IMR-90 (cell line): ENCODE results near the gene SP2. TPM values are rescaled to one million over a fixed set of nuclear protein-coding genes. Genes with fewer than 3 reads are reported as not detected.

Source experiments
- ATAC-seq: fragments of 200-7000 bp; cut with Tn5 transposase; 2 replicates; pipeline ENCODE4 v1.9.1; 2020; ENCODE audit warnings: low read depth, mild to moderate bottlenecking, moderate library complexity
- BruUV-seq: library from RNA; stranded (reverse); fragments of 400-500 nt; replicated peaks from 2 replicates; lab custom pipeline; 2021; lab: Mats Ljungman, UMichigan
- CTCF ChIA-PET: fragments of 300-600 bp; formaldehyde crosslinking; extraction: SDS; loops from one replicate; lab custom pipeline; 2021; ENCODE audit warnings: antibody characterized with exemption; lab: Yijun Ruan, JAX
- POLR2A ChIA-PET: fragments of 300-600 bp; sonication (Branson Sonifier 250); formaldehyde crosslinking; loops from one replicate; lab custom pipeline; 2022; ENCODE audit warnings: antibody characterized with exemption; ENCODE audit not compliant: unreplicated experiment; lab: Charles Lee
- DNase-seq: peaks from one replicate; pipeline ENCODE4 v3.0.0; 2013
- H2AFZ ChIP-seq: replicated peaks from 2 replicates; pipeline ENCODE3; 2013; ENCODE audit warnings: low read length, mild to moderate bottlenecking; ENCODE audit not compliant: poor library complexity
- H2AK5ac ChIP-seq: 2 replicates; pipeline ENCODE4 v1.6.1; 2013; ENCODE audit warnings: low read depth, low read length, inconsistent platforms
- H2AK9ac ChIP-seq: replicated peaks from 2 replicates; pipeline ENCODE3; 2013; ENCODE audit warnings: mild to moderate bottlenecking, low read depth, low read length, moderate library complexity; ENCODE audit not compliant: poor library complexity
- H2BK120ac ChIP-seq: 2 replicates; pipeline ENCODE4 v1.6.1; 2013; ENCODE audit warnings: low read depth, low read length, inconsistent platforms
- H2BK15ac ChIP-seq: 3 replicates; pipeline ENCODE4 v1.6.1; 2013; ENCODE audit warnings: low read depth, low read length, inconsistent platforms
- H2BK20ac ChIP-seq: 2 replicates; pipeline ENCODE4 v1.6.1; 2013; ENCODE audit warnings: low read depth, mild to moderate bottlenecking, inconsistent platforms, low read length, moderate library complexity
- H2BK5ac ChIP-seq: 2 replicates; pipeline ENCODE4 v1.6.1; 2013; ENCODE audit warnings: mild to moderate bottlenecking, low read depth, low read length, inconsistent platforms; ENCODE audit not compliant: poor library complexity, severe bottlenecking
- H3K14ac ChIP-seq: replicated peaks from 2 replicates; pipeline ENCODE4 v1.6.1; 2013; ENCODE audit warnings: low read depth, low read length, inconsistent platforms
- H3K18ac ChIP-seq: 2 replicates; pipeline ENCODE4 v1.6.1; 2013; ENCODE audit warnings: low read depth, low read length, control low read depth
- H3K23ac ChIP-seq: 2 replicates; pipeline ENCODE4 v1.6.1; 2013; ENCODE audit warnings: low read depth, low read length, inconsistent platforms
- H3K27ac ChIP-seq: 2 replicates; pipeline ENCODE4 v1.5.1; 2013; ENCODE audit warnings: mild to moderate bottlenecking, control low read depth, low read length; ENCODE audit not compliant: insufficient read depth
- H3K27me3 ChIP-seq: 2 replicates; pipeline ENCODE4 v1.6.1; 2013; ENCODE audit warnings: low read length; ENCODE audit not compliant: control insufficient read depth, insufficient read depth
- H3K36me3 ChIP-seq: 2 replicates; pipeline ENCODE4 v1.6.1; 2013; ENCODE audit warnings: low read length, mixed read lengths; ENCODE audit not compliant: control insufficient read depth, insufficient read depth
- H3K4ac ChIP-seq: 2 replicates; pipeline ENCODE4 v1.6.1; 2013; ENCODE audit warnings: low read depth, low read length, inconsistent platforms
- H3K4me1 ChIP-seq: 2 replicates; pipeline ENCODE4 v1.6.1; 2013; ENCODE audit warnings: low read length, mixed read lengths; ENCODE audit not compliant: control insufficient read depth, insufficient read depth
- H3K4me2 ChIP-seq: 2 replicates; pipeline ENCODE4 v1.6.1; 2013; ENCODE audit warnings: low read depth, mild to moderate bottlenecking, control low read depth, low read length, moderate library complexity
- H3K4me3 ChIP-seq: 2 replicates; pipeline ENCODE4 v1.5.1; 2013; ENCODE audit warnings: low read depth, mild to moderate bottlenecking, control low read depth, low read length, moderate library complexity; ENCODE audit not compliant: insufficient read depth
- H3K56ac ChIP-seq: 2 replicates; pipeline ENCODE4 v1.6.1; 2013; ENCODE audit warnings: low read length, inconsistent platforms; ENCODE audit not compliant: insufficient read depth; ENCODE audit errors: extremely low read depth
- H3K79me1 ChIP-seq, 2 experiments: 2 replicates each; pipeline ENCODE4 v1.6.1; 2013; ENCODE audit warnings: low read length in 2 of 2, inconsistent platforms in 1 of 2, low read depth in 1 of 2
- H3K9ac ChIP-seq: 2 replicates; pipeline ENCODE4 v1.6.1; 2013; ENCODE audit warnings: low read depth, low read length, control low read depth
- H3K9me1 ChIP-seq: 2 replicates; pipeline ENCODE4 v1.6.1; 2013; ENCODE audit warnings: low read length, inconsistent platforms; ENCODE audit not compliant: insufficient read depth
- H3K9me3 ChIP-seq: 2 replicates; pipeline ENCODE4 v1.6.1; 2013; ENCODE audit warnings: low read length; ENCODE audit not compliant: control insufficient read depth, insufficient read depth
- H4K20me1 ChIP-seq: 2 replicates; pipeline ENCODE4 v1.6.1; 2013; ENCODE audit warnings: low read length, inconsistent platforms; ENCODE audit not compliant: insufficient read depth
- H4K5ac ChIP-seq: 2 replicates; pipeline ENCODE4 v1.6.1; 2013; ENCODE audit warnings: mild to moderate bottlenecking, low read depth, low read length, control low read depth
- H4K8ac ChIP-seq, 2 experiments: 2 replicates each; pipeline ENCODE4 v1.6.1; 2013; ENCODE audit warnings: low read depth in 2 of 2, low read length in 2 of 2, control low read depth in 1 of 2, inconsistent platforms in 1 of 2
- H4K91ac ChIP-seq: 2 replicates; pipeline ENCODE4 v1.6.1; 2013; ENCODE audit warnings: low read depth, low read length, inconsistent platforms; ENCODE audit not compliant: insufficient read depth
- CTCF ChIP-seq: conservative IDR thresholded peaks from 2 replicates; pipeline ENCODE4 v1.5.1; 2012; ENCODE audit warnings: mild to moderate bottlenecking, low read depth, low read length, improper control_type of control experiment
- MAFK ChIP-seq: IDR thresholded peaks from 2 replicates; pipeline ENCODE4 v1.6.1; 2012; ENCODE audit warnings: low read depth, low read length, improper control_type of control experiment
- MAZ ChIP-seq: IDR thresholded peaks from 2 replicates; pipeline ENCODE4 v1.6.1; 2012; ENCODE audit warnings: low read depth, mild to moderate bottlenecking, low read length, improper control_type of control experiment, moderate library complexity, borderline replicate concordance
- POLR2A ChIP-seq: IDR thresholded peaks from 2 replicates; pipeline ENCODE4 v1.6.1; 2012; ENCODE audit warnings: mild to moderate bottlenecking, low read depth, low read length
- RAD21 ChIP-seq: IDR thresholded peaks from 2 replicates; pipeline ENCODE4 v1.6.1; 2012; ENCODE audit warnings: low read length, improper control_type of control experiment
- SMC3 ChIP-seq: fragments of 150-350 bp; IDR thresholded peaks from 2 replicates; pipeline ENCODE4 v1.6.1; 2016; ENCODE audit warnings: low read depth, mild to moderate bottlenecking, antibody characterized with exemption, low read length, moderate library complexity
- USF2 ChIP-seq: fragments of 150-350 bp; IDR thresholded peaks from 2 replicates; pipeline ENCODE4 v1.6.1; 2017; ENCODE audit warnings: mild to moderate bottlenecking, antibody characterized with exemption, low read length, low read depth
- WGBS, 2 experiments: methylation state at CpG; one replicate each; pipeline versions ENCODE4 v1.1.5 to v1.1.7; 2013; ENCODE audit warnings: missing lambda C conversion rate in 2 of 2; ENCODE audit not compliant: insufficient read length in 1 of 2; ENCODE audit errors: extremely low coverage in 2 of 2; 5-methylcytosine and 5-hydroxymethylcytosine counted together
- dilution Hi-C: fragments of 300-500 bp; cut with HindIII; formaldehyde crosslinking; loops from one replicate; pipeline ENCODE4 v1.14.3; 2018; ENCODE audit warnings: low sequenced_read_pairs; ENCODE audit not compliant: unreplicated experiment
- in situ Hi-C: fragments of 300-500 bp; cut with MboI; formaldehyde crosslinking; loops from 3 replicates; pipeline ENCODE4 v1.14.3; 2019; ENCODE audit warnings: low sequenced_read_pairs, inconsistent platforms, mixed read lengths
- intact Hi-C: fragments of 100-400 bp; cut with micrococcal nuclease; formaldehyde crosslinking; loops from 2 replicates; pipeline ENCODE4 v1.10.0; 2022
- polyA plus RNA-seq, 3 experiments: library from polyadenylated mRNA; depleted of rRNA; stranded (reverse); fragments of >200 nt; gene quantifications; 2 replicates each; pipeline ENCODE4 v1.2.3, GENCODE V29; 2012; ENCODE audit warnings: low replicate concordance in 1 of 3
- total RNA-seq: library from RNA; depleted of rRNA; stranded (reverse); fragments of >200 nt; gene quantifications from 2 replicates; pipeline ENCODE4 v1.2.3, GENCODE V29; 2012

The SP2 gene
- total and polyA plus RNA-seq, 2 of the 4 experiments (the other 2 are of a cell fraction): 0.72 to 13.8 TPM

- in situ Hi-C loops: no loop called here
Observed at GRCh38 chr17:47847341-47848197, 48.5 kb upstream of the SP2 start.

More at GRCh38 chr17:47847341-47848197, 48.5 kb upstream of the SP2 start:
- POLR2A ChIA-PET: no interaction called here
- no TSS peak for BruUV-seq
- H2BK120ac ChIP-seq: no peak overlapping the region
- H4K5ac ChIP-seq: no peak overlapping the region
- H3K4me2 ChIP-seq: no peak overlapping the region
- dilution Hi-C loops (no loop called here), intact Hi-C loops (no loop called here)
- no peak overlapping the region for H3K18ac ChIP-seq
- H3K4me3 ChIP-seq: no peak overlapping the region
- no peak overlapping the region for H2BK15ac ChIP-seq
- no peaks in the 10 kb centered on the region for H4K20me1 ChIP-seq
- TF ChIP-seq MAZ (no peak), USF2 (no peak), SMC3 (0 out of 2 replicates have a peak, but pooled peaks have one; percentile 30), RAD21 (peak; percentile 41), POLR2A (no peak), MAFK (no peak), CTCF (peak; percentile 38)
- H2BK20ac ChIP-seq: no peak overlapping the region
- H3K4me1 ChIP-seq: no peaks in the 10 kb centered on the region
- no peaks in the 10 kb centered on the region for H3K79me1 ChIP-seq
- H3K27me3 ChIP-seq: peaks cover 68% of the 10 kb centered on the region
- H3K9ac ChIP-seq: no peak overlapping the region
- no peak overlapping the region for H2BK5ac ChIP-seq
- H3K23ac ChIP-seq: no peak overlapping the region
- H3K4ac ChIP-seq: no peak overlapping the region
- DNase-seq: no peak
- 23% methylated on average over 52 of the region's 71 CpGs; no CpG with 5 or more reads in 1 of the 2 experiments for WGBS, 2 experiments
- CTCF ChIA-PET: interaction anchor here (1.2 kb wide), 1 partner anchor 44 kb away, joined by 3 read pairs; no protein-coding TSS in a partner anchor
- H3K9me1 ChIP-seq: no peaks in the 10 kb centered on the region
- no peak overlapping the region for H2AK5ac ChIP-seq
- H4K8ac ChIP-seq: no peak overlapping the region
- H3K9me3 ChIP-seq: no peaks in the 10 kb centered on the region
- no peak overlapping the region for H3K27ac ChIP-seq
- H2AFZ ChIP-seq: peak overlapping the region; percentile 46
- no peak overlapping the region for H2AK9ac ChIP-seq
- H3K56ac ChIP-seq: no peak overlapping the region
- H4K91ac ChIP-seq: no peak overlapping the region
- no peaks in the 10 kb centered on the region for H3K36me3 ChIP-seq
- no peak for ATAC-seq
- no peak overlapping the region for H3K14ac ChIP-seq
